Natural killer cell (primary cell): ENCODE measurements around the gene OAS1. TPM values are rescaled to one million over a fixed set of nuclear protein-coding genes. Genes with fewer than 3 reads are reported as not detected.
"Not testable (repeated sequence)": the region's sequence is repeated elsewhere in the genome, so short reads cannot be mapped to it uniquely, and the experiment has no call there.

Experiments used
- ATAC-seq, 3 donors: fragments of 150-1000 bp in 2 of 3; fragments of 200-7000 bp in 1 of 3; cut with Tn5 transposase; 1 replicate in 1 of 3; 2 replicates in 2 of 3; pipeline ENCODE4 v1.10.0; 2021; ENCODE audit warnings: mild to moderate bottlenecking in 2 of 3, moderate library complexity in 2 of 3
- DNase-seq, 2 donors: peaks; one replicate each; pipeline versions ENCODE4 v3.0.0 to v3.0.0-alpha.2; 2013 to 2021; ENCODE audit warnings: mixed read lengths in 1 of 2
- H3K27ac ChIP-seq: one replicate; pipeline ENCODE4 v1.5.1; 2013; ENCODE audit warnings: mild to moderate bottlenecking, low read length
- H3K27me3 ChIP-seq: one replicate; pipeline ENCODE4 v1.6.1; 2013; ENCODE audit warnings: low read length; ENCODE audit not compliant: control insufficient read depth, insufficient read depth
- H3K36me3 ChIP-seq: one replicate; pipeline ENCODE4 v1.6.1; 2013; ENCODE audit warnings: low read length; ENCODE audit not compliant: control insufficient read depth, insufficient read depth
- H3K4me1 ChIP-seq: one replicate; pipeline ENCODE4 v1.6.1; 2013; ENCODE audit warnings: low read length; ENCODE audit not compliant: control insufficient read depth, insufficient read depth
- H3K4me3 ChIP-seq: one replicate; pipeline ENCODE4 v1.5.1; 2013; ENCODE audit warnings: low read length
- H3K9me3 ChIP-seq: one replicate; pipeline ENCODE4 v1.6.1; 2013; ENCODE audit warnings: low read length; ENCODE audit not compliant: control insufficient read depth, insufficient read depth
- H3K27ac Mint-ChIP-seq, 2 donors: one replicate each; pipeline ENCODE4 v1.8.0; 2022; ENCODE audit warnings: mild to moderate bottlenecking in 2 of 2, mixed read lengths in 2 of 2, moderate library complexity in 1 of 2
- H3K27me3 Mint-ChIP-seq, 2 donors: one replicate each; pipeline ENCODE4 v1.8.0; 2022; ENCODE audit warnings: low read depth in 2 of 2, mixed read lengths in 2 of 2
- H3K36me3 Mint-ChIP-seq: one replicate; pipeline ENCODE4 v1.8.0; 2022; ENCODE audit warnings: mixed read lengths
- H3K4me1 Mint-ChIP-seq, 2 donors: one replicate each; pipeline ENCODE4 v1.8.0; 2022; ENCODE audit warnings: mixed read lengths in 2 of 2
- H3K4me3 Mint-ChIP-seq: one replicate; pipeline ENCODE4 v1.8.0; 2022; ENCODE audit warnings: mild to moderate bottlenecking, moderate library complexity, mixed read lengths
- H3K9me3 Mint-ChIP-seq, 2 donors: one replicate each; pipeline ENCODE4 v1.8.0; 2022; ENCODE audit warnings: mixed read lengths in 2 of 2
- CTCF ChIP-seq: fragments of 200-600 bp; IDR thresholded peaks from one replicate; pipeline ENCODE4 v1.8.0; 2022; ENCODE audit warnings: antibody characterized with exemption
- WGBS: methylation state at CpG from one replicate; pipeline ENCODE4 v1.1.7; 2013; ENCODE audit warnings: missing lambda C conversion rate; ENCODE audit not compliant: insufficient coverage; 5-methylcytosine and 5-hydroxymethylcytosine counted together
- intact Hi-C: fragments of 100-400 bp; cut with micrococcal nuclease; formaldehyde crosslinking; loops from one replicate; pipeline ENCODE4 v1.14.2; 2022
- total RNA-seq, 4 donors: library from RNA; stranded (reverse); fragments of 120-200 nt in 1 of 4; gene quantifications; one replicate each; pipeline versions ENCODE4 v1.2.3 to v1.2.4, GENCODE V29; 2013 to 2022

Gene OAS1
- total RNA-seq, 3 donors from 2014 or later (not counting 1 experiment from before 2014, with no cell fraction given): 12.4 to 21.1 (median 16.5) TPM

GRCh38 chr12:112947314-112947713 is 40.6 kb downstream of the OAS1 start:
- ATAC-seq (no peak), DNase-seq (no peak)
- no peaks in the 10 kb centered on the region for H3K27me3 ChIP-seq
- no peaks in the 10 kb centered on the region for H3K4me1 Mint-ChIP-seq
- no peaks in the 10 kb centered on the region for H3K9me3 Mint-ChIP-seq
- whole genome bisulfite sequencing: 0% methylated on average over 1 of the region's 1 CpG
- no peak for TF ChIP-seq CTCF
- intact Hi-C loops: no loop called here
- no peak overlapping the region for H3K4me3 Mint-ChIP-seq
- no peaks in the 10 kb centered on the region for H3K4me1 ChIP-seq
- H3K27ac ChIP-seq: no peak overlapping the region
- no peak overlapping the region for H3K4me3 ChIP-seq
- H3K36me3 ChIP-seq: peaks cover 43% of the 10 kb centered on the region
- H3K27me3 Mint-ChIP-seq: no peaks in the 10 kb centered on the region
- H3K9me3 ChIP-seq: no peaks in the 10 kb centered on the region
- no peaks in the 10 kb centered on the region for H3K36me3 Mint-ChIP-seq
- no peak overlapping the region for H3K27ac Mint-ChIP-seq

GRCh38 chr12:112947761-112948160 is 41.0 kb downstream of the OAS1 start:
- H3K36me3 ChIP-seq: peaks cover 43% of the 10 kb centered on the region
- intact Hi-C loops: no loop called here
- H3K27ac ChIP-seq: no peak overlapping the region
- no peak overlapping the region for H3K4me3 Mint-ChIP-seq
- H3K9me3 ChIP-seq: no peaks in the 10 kb centered on the region
- no peak for ATAC-seq
- no peaks in the 10 kb centered on the region for H3K36me3 Mint-ChIP-seq
- H3K4me1 Mint-ChIP-seq: no peaks in the 10 kb centered on the region
- no peaks in the 10 kb centered on the region for H3K27me3 Mint-ChIP-seq
- H3K4me1 ChIP-seq: no peaks in the 10 kb centered on the region
- WGBS: 98% methylated on average over 5 of the region's 5 CpGs
- H3K27me3 ChIP-seq: no peaks in the 10 kb centered on the region
- no peak overlapping the region for H3K4me3 ChIP-seq
- H3K9me3 Mint-ChIP-seq: peaks cover 0 to 3% of the 10 kb centered on the region in 2 donors
- H3K27ac Mint-ChIP-seq: no peak overlapping the region
- no peak for TF ChIP-seq CTCF
- no peak for DNase-seq

- peaks cover 0 to 4% of the 10 kb centered on the region in 2 donors for H3K9me3 Mint-ChIP-seq
- TF ChIP-seq CTCF: no peak
- H3K27me3 Mint-ChIP-seq: no peaks in the 10 kb centered on the region
- 96% methylated on average over 7 of the region's 7 CpGs for WGBS
- H3K4me3 Mint-ChIP-seq: no peak overlapping the region
- H3K36me3 Mint-ChIP-seq: no peaks in the 10 kb centered on the region
- Histone ChIP-seq H3K27me3 (no peaks in the 10 kb centered on the region), H3K36me3 (peaks cover 43% of the 10 kb centered on the region), H3K4me1 (no peaks in the 10 kb centered on the region), H3K9me3 (no peaks in the 10 kb centered on the region), H3K27ac (no peak overlapping the region), H3K4me3 (no peak overlapping the region)
- no peak overlapping the region for H3K27ac Mint-ChIP-seq
- H3K4me1 Mint-ChIP-seq: no peaks in the 10 kb centered on the region
- ATAC-seq (no peak), DNase-seq (no peak)
- intact Hi-C loops: no loop called here
These were observed 42.0 kb downstream of the OAS1 start for GRCh38 chr12:112948806-112949205.

GRCh38 chr12:112950701-112951100 is 43.9 kb downstream of the OAS1 start:
- Mint-ChIP-seq H3K4me1 (no peaks in the 10 kb centered on the region), H3K36me3 (no peaks in the 10 kb centered on the region), H3K4me3 (no peak overlapping the region), H3K27ac (no peak overlapping the region), H3K27me3 (no peaks in the 10 kb centered on the region), H3K9me3 (peaks cover 0 to 4% of the 10 kb centered on the region in 2 donors)
- WGBS: 97% methylated on average over 11 of the region's 11 CpGs
- Histone ChIP-seq H3K4me3 (no peak overlapping the region), H3K4me1 (no peaks in the 10 kb centered on the region), H3K9me3 (no peaks in the 10 kb centered on the region), H3K27me3 (no peaks in the 10 kb centered on the region), H3K36me3 (peaks cover 35% of the 10 kb centered on the region), H3K27ac (no peak overlapping the region)
- TF ChIP-seq CTCF: no peak
- intact Hi-C loops: no loop called here
- DNase-seq: no peak
- ATAC-seq: no peak

- ATAC-seq, H3K4me3 Mint-ChIP-seq, H3K36me3 ChIP-seq, H3K9me3 ChIP-seq, H3K27me3 Mint-ChIP-seq, H3K27me3 ChIP-seq, H3K4me1 ChIP-seq, H3K27ac Mint-ChIP-seq, H3K27ac ChIP-seq, intact Hi-C loops, H3K9me3 Mint-ChIP-seq, H3K4me3 ChIP-seq, DNase-seq: not testable (repeated sequence)
- 97% methylated on average over 3 of the region's 4 CpGs for WGBS
- H3K36me3 Mint-ChIP-seq: peaks cover 19% of the 10 kb centered on the region
- peaks cover 6 to 13% of the 10 kb centered on the region in 2 donors for H3K4me1 Mint-ChIP-seq
These were observed 50.4 kb downstream of the OAS1 start for GRCh38 chr12:112957125-112957524.
